ENCODE measurements around the gene RBX1. TPM values are rescaled to one million over a fixed set of nuclear protein-coding genes. Genes with fewer than 3 reads are reported as not detected.

The RBX1 gene
- total and polyA plus RNA-seq, 2 of the 4 experiments (the other 2 are of a cell fraction) = 72.4 to 84.5 TPM

- Histone ChIP-seq H2BK15ac (ENCODE audit: low read depth, low read length) (no peak overlapping the region), H3K4me1 (ENCODE audit: control insufficient read depth, insufficient read depth, low read length) (no peaks in the 10 kb centered on the region), H2AFZ (replicated peaks; ENCODE audit: low read length, poor library complexity) (no peak overlapping the region), H4K8ac (ENCODE audit: low read depth in 2 of 2, low read length in 2 of 2) (no peak overlapping the region), H3K4ac (ENCODE audit: low read depth, low read length) (no peak overlapping the region), H2AK9ac (replicated peaks; ENCODE audit: low read depth, low read length, poor library complexity) (no peak overlapping the region), H3K9me1 (ENCODE audit: insufficient read depth, low read length) (0 out of 2 replicates have a peak, but pooled peaks cover 3% of the 10 kb centered on the region), H3K9ac (ENCODE audit: low read depth, low read length) (no peak overlapping the region), H3K79me1 (ENCODE audit: low read depth in 1 of 2, low read length in 2 of 2) (peaks cover 6 to 16% of the 10 kb centered on the region in 2 experiments; a peak in 2 of 4 replicates), H2BK5ac (ENCODE audit: low read depth, low read length, poor library complexity, severe bottlenecking) (no peak overlapping the region), H3K14ac (replicated peaks; ENCODE audit: low read depth, low read length) (no peak overlapping the region), H2BK120ac (ENCODE audit: low read depth, low read length) (no peak overlapping the region), H3K23ac (ENCODE audit: low read depth, low read length) (no peak overlapping the region), H3K4me3 (ENCODE audit: insufficient read depth, low read depth, low read length) (no peak overlapping the region), H4K5ac (ENCODE audit: low read depth, low read length) (no peak overlapping the region), H3K18ac (ENCODE audit: low read depth, low read length) (no peak overlapping the region), H3K56ac (ENCODE audit: extremely low read depth, insufficient read depth, low read length) (no peak overlapping the region), H3K27me3 (ENCODE audit: control insufficient read depth, insufficient read depth, low read length) (no peaks in the 10 kb centered on the region), H2AK5ac (ENCODE audit: low read depth, low read length) (no peak overlapping the region), H3K9me3 (ENCODE audit: control insufficient read depth, insufficient read depth, low read length) (no peaks in the 10 kb centered on the region), H4K91ac (ENCODE audit: insufficient read depth, low read depth, low read length) (no peak overlapping the region), H3K27ac (ENCODE audit: insufficient read depth, low read length) (no peak overlapping the region), H3K36me3 (ENCODE audit: control insufficient read depth, insufficient read depth, low read length) (peaks cover 18% of the 10 kb centered on the region), H3K4me2 (ENCODE audit: low read depth, low read length) (no peak overlapping the region), H4K20me1 (ENCODE audit: insufficient read depth, low read length) (no peaks in the 10 kb centered on the region), H2BK20ac (ENCODE audit: low read depth, low read length) (no peak overlapping the region)
- TF ChIP-seq USF2 (IDR thresholded peaks at IDR 0.05; ENCODE audit: low read depth, low read length) (no peak), MXI1 (IDR thresholded peaks at IDR 0.05; ENCODE audit: borderline replicate concordance, low read depth, low read length) (no peak), ELK1 (IDR thresholded peaks at IDR 0.05; ENCODE audit: borderline replicate concordance, low read depth, low read length) (no peak), BHLHE40 (IDR thresholded peaks at IDR 0.05; ENCODE audit: low read depth, low read length) (no peak), MAFK (IDR thresholded peaks at IDR 0.05; ENCODE audit: low read depth, low read length) (no peak), RFX5 (IDR thresholded peaks at IDR 0.05; ENCODE audit: low read depth, low read length) (no peak), NFE2L2 (IDR thresholded peaks at IDR 0.05; ENCODE audit: low read depth, low read length) (no peak), RAD21 (IDR thresholded peaks at IDR 0.05; ENCODE audit: low read length) (no peak), SMC3 (IDR thresholded peaks at IDR 0.05; ENCODE audit: low read depth, low read length) (no peak), RCOR1 (IDR thresholded peaks at IDR 0.05; ENCODE audit: insufficient replicate concordance, low read length) (no peak), MAZ (IDR thresholded peaks at IDR 0.05; ENCODE audit: borderline replicate concordance, low read depth, low read length) (no peak), CEBPB (IDR thresholded peaks at IDR 0.05; ENCODE audit: low read depth, low read length) (no peak), FOS (IDR thresholded peaks at IDR 0.05; ENCODE audit: low read depth, low read length) (no peak), POLR2A (IDR thresholded peaks at IDR 0.05; ENCODE audit: low read depth, low read length) (no peak)
- WGBS, 2 experiments (ENCODE audit: extremely low coverage in 2 of 2, insufficient read length in 1 of 2) = 100% methylated on average over 5 of the region's 13 CpGs; no CpG with 5 or more reads in 1 of the 2 experiments
- DNase-seq (no peak), ATAC-seq (ENCODE audit: low read depth) (no peak)
- in situ Hi-C loops (cut with MboI; ENCODE audit: low sequenced_read_pairs) (no loop called here), intact Hi-C loops (cut with micrococcal nuclease) (no loop called here), dilution Hi-C loops (cut with HindIII; ENCODE audit: low sequenced_read_pairs, unreplicated experiment) (no loop called here)
- ChIA-PET POLR2A (ENCODE audit: unreplicated experiment) (no interaction called here), CTCF (no interaction called here)
- no TSS peak for BruUV-seq (replicated peaks)
Measured at GRCh38 chr22:40973144-40973543, 22.0 kb downstream of the RBX1 start.

Data from IMR-90 (cell line).